T-cell (primary cell): ENCODE results near the gene HYDIN. TPM values are rescaled to one million over a fixed set of nuclear protein-coding genes. Genes with fewer than 3 reads are reported as not detected.

Experiments used
- ATAC-seq, 4 experiments: fragments of 200-7000 bp in 3 of 4; fragments of 150-1000 bp in 1 of 4; cut with Tn5 transposase; replicated peaks in 1 of 4; 1 replicate in 3 of 4; 2 replicates in 1 of 4; pipeline ENCODE4 v1.10.0; 2021; ENCODE audit warnings: moderate library complexity in 3 of 4, mild to moderate bottlenecking in 2 of 4, moderate number of reproducible peaks in 1 of 4
- CTCF ChIA-PET, 2 donors: fragments of 300-600 bp; sonication (Branson Sonifier 250); formaldehyde crosslinking; loops; one replicate each; lab custom pipeline; 2022; ENCODE audit warnings: antibody characterized with exemption in 2 of 2; lab: Charles Lee
- POLR2A ChIA-PET, 2 donors: fragments of 300-600 bp; sonication (Branson Sonifier 250); formaldehyde crosslinking; loops; one replicate each; lab custom pipeline; 2022; ENCODE audit warnings: antibody characterized with exemption in 2 of 2; lab: Charles Lee
- DNase-seq, 35 experiments: peaks; one replicate each; pipeline versions ENCODE4 v3.0.0 to v3.0.0-alpha.2; 2013 to 2023
- H3K27ac ChIP-seq: one replicate; pipeline ENCODE4 v1.5.1; 2013; ENCODE audit warnings: low read length
- H3K27me3 ChIP-seq, 2 experiments: replicated peaks in 1 of 2; 1 replicate in 1 of 2; 2 replicates in 1 of 2; pipeline versions ENCODE4 v1.6.1 to v1.7.0; 2013; ENCODE audit warnings: low read length in 1 of 2, mixed read lengths in 1 of 2; ENCODE audit not compliant: control insufficient read depth in 2 of 2, insufficient read depth in 2 of 2; ENCODE audit errors: extremely low read depth in 1 of 2
- H3K36me3 ChIP-seq, 2 donors: 1 replicate in 1 of 2; 2 replicates in 1 of 2; pipeline versions ENCODE4 v1.6.1 to v1.7.0; 2013; ENCODE audit warnings: low read length in 1 of 2; ENCODE audit not compliant: control insufficient read depth in 2 of 2, insufficient read depth in 1 of 2; ENCODE audit errors: extremely low read depth in 1 of 2
- H3K4me1 ChIP-seq, 2 experiments: 1 replicate in 1 of 2; 2 replicates in 1 of 2; pipeline versions ENCODE4 v1.6.1 to v1.7.0; 2013; ENCODE audit warnings: low read length in 2 of 2, mixed read lengths in 1 of 2; ENCODE audit not compliant: insufficient read depth in 2 of 2, control insufficient read depth in 1 of 2; ENCODE audit errors: extremely low read depth in 1 of 2
- H3K4me3 ChIP-seq, 2 donors: 1 replicate in 1 of 2; 2 replicates in 1 of 2; pipeline versions ENCODE4 v1.5.1 to v1.7.0; 2013; ENCODE audit warnings: mild to moderate bottlenecking in 2 of 2, low read length in 1 of 2, moderate library complexity in 1 of 2; ENCODE audit not compliant: control insufficient read depth in 1 of 2; ENCODE audit errors: extremely low read depth in 1 of 2
- H3K9me3 ChIP-seq: 2 replicates; pipeline ENCODE4 v1.7.0; 2013
- H3K27ac Mint-ChIP-seq, 2 donors: one replicate each; pipeline ENCODE4 v1.8.0; 2020 to 2021; ENCODE audit warnings: mild to moderate bottlenecking in 2 of 2, mixed read lengths in 2 of 2
- H3K27me3 Mint-ChIP-seq, 2 donors: one replicate each; pipeline ENCODE4 v1.8.0; 2021 to 2022; ENCODE audit warnings: mixed read lengths in 2 of 2
- H3K36me3 Mint-ChIP-seq: one replicate; pipeline ENCODE4 v1.8.0; 2021; ENCODE audit warnings: mixed read lengths
- H3K4me1 Mint-ChIP-seq, 3 donors: one replicate each; pipeline ENCODE4 v1.8.0; 2020 to 2022; ENCODE audit warnings: mixed read lengths in 3 of 3, mild to moderate bottlenecking in 1 of 3
- H3K4me3 Mint-ChIP-seq, 3 donors: one replicate each; pipeline ENCODE4 v1.8.0; 2020 to 2022; ENCODE audit warnings: mild to moderate bottlenecking in 3 of 3, mixed read lengths in 3 of 3, moderate library complexity in 3 of 3
- H3K9me3 Mint-ChIP-seq, 3 donors: one replicate each; pipeline ENCODE4 v1.8.0; 2020 to 2022; ENCODE audit warnings: mixed read lengths in 3 of 3
- WGBS: methylation state at CpG from one replicate; pipeline ENCODE4 v1.1.5; 2013; ENCODE audit warnings: missing lambda C conversion rate; ENCODE audit not compliant: insufficient coverage; 5-methylcytosine and 5-hydroxymethylcytosine counted together
- total RNA-seq, 35 experiments: library from RNA in 6 of 35; stranded (reverse) in 6 of 35; fragments of 120-200 nt in 1 of 35; gene quantifications; one replicate each; pipeline versions ENCODE4 v1.2.1 to v1.2.4 and lab custom pipeline; 2013 to 2026

HYDIN gene
- total RNA-seq, 5 donors from 2014 or later (not counting 1 experiment from before 2014, with no cell fraction given), result 0.41 to 1.2 (median 0.73) TPM; not detected in 2

GRCh38 chr16:70786020-70786755 is 444.3 kb downstream of the HYDIN start:
- peaks cover 49% of the 10 kb centered on the region for H3K36me3 Mint-ChIP-seq
- peaks cover 31 to 72% of the 10 kb centered on the region in 2 donors for H3K36me3 ChIP-seq
- no peaks in the 10 kb centered on the region for H3K27me3 ChIP-seq
- H3K4me3 ChIP-seq, result no peak overlapping the region
- no peaks in the 10 kb centered on the region for H3K9me3 Mint-ChIP-seq
- H3K4me1 Mint-ChIP-seq, result peaks cover 2 to 13% (median 6%) of the 10 kb centered on the region in 3 donors
- WGBS, result 97% methylated on average over 18 of the region's 19 CpGs
- POLR2A ChIA-PET, result no interaction called here
- CTCF ChIA-PET, result no interaction called here
- H3K4me1 ChIP-seq, result no peaks in the 10 kb centered on the region
- no peak overlapping the region for H3K4me3 Mint-ChIP-seq
- H3K27ac ChIP-seq, result no peak overlapping the region
- no peak overlapping the region for H3K27ac Mint-ChIP-seq
- H3K9me3 ChIP-seq, result no peaks in the 10 kb centered on the region
- H3K27me3 Mint-ChIP-seq, result no peaks in the 10 kb centered on the region
- DNase-seq (no peak), ATAC-seq (no peak)

- Histone ChIP-seq H3K4me3 (no peak overlapping the region), H3K27me3 (no peaks in the 10 kb centered on the region), H3K4me1 (no peaks in the 10 kb centered on the region), H3K36me3 (peaks cover 35 to 77% of the 10 kb centered on the region in 2 donors), H3K27ac (no peak overlapping the region), H3K9me3 (no peaks in the 10 kb centered on the region)
- Mint-ChIP-seq H3K36me3 (peaks cover 59% of the 10 kb centered on the region), H3K27ac (no peak overlapping the region), H3K4me3 (no peak overlapping the region), H3K4me1 (peaks cover 0 to 6% (median 2%) of the 10 kb centered on the region in 3 donors), H3K9me3 (no peaks in the 10 kb centered on the region), H3K27me3 (no peaks in the 10 kb centered on the region)
- POLR2A ChIA-PET, result no interaction called here
- DNase-seq, result no peak
- CTCF ChIA-PET, result interaction anchor here in 1 of 2 donors (1.1 kb wide), 1 partner anchor 14 kb away, joined by 5 read pairs; no protein-coding TSS in a partner anchor
- no peak for ATAC-seq
- 99% methylated on average over 17 of the region's 21 CpGs for WGBS
Observed at GRCh38 chr16:70784692-70785555, 445.6 kb downstream of the HYDIN start.

GRCh38 chr16:70782237-70782636 is 448.3 kb downstream of the HYDIN start:
- Histone ChIP-seq H3K9me3 (no peaks in the 10 kb centered on the region), H3K27ac (no peak overlapping the region), H3K4me1 (no peaks in the 10 kb centered on the region), H3K36me3 (peaks cover 36 to 92% of the 10 kb centered on the region in 2 donors), H3K27me3 (no peaks in the 10 kb centered on the region), H3K4me3 (no peak overlapping the region)
- Mint-ChIP-seq H3K36me3 (peaks cover 80% of the 10 kb centered on the region), H3K9me3 (no peaks in the 10 kb centered on the region), H3K27ac (no peak overlapping the region), H3K4me3 (no peak overlapping the region), H3K4me1 (no peaks in the 10 kb centered on the region), H3K27me3 (no peaks in the 10 kb centered on the region)
- ATAC-seq (no peak), DNase-seq (no peak)
- POLR2A ChIA-PET, result interaction anchor here in 1 of 2 donors (1.0 kb wide), 1 partner anchor 9 kb away, joined by 3 read pairs; no protein-coding TSS in a partner anchor
- CTCF ChIA-PET, result no interaction called here
- 100% methylated on average over 1 of the region's 3 CpGs for WGBS

- H3K36me3 Mint-ChIP-seq, result peaks cover 79% of the 10 kb centered on the region
- H3K27me3 ChIP-seq, result no peaks in the 10 kb centered on the region
- H3K4me3 Mint-ChIP-seq, result no peak overlapping the region
- no peaks in the 10 kb centered on the region for H3K9me3 ChIP-seq
- H3K4me1 ChIP-seq, result no peaks in the 10 kb centered on the region
- H3K36me3 ChIP-seq, result peaks cover 36 to 95% of the 10 kb centered on the region in 2 donors
- H3K4me1 Mint-ChIP-seq, result no peaks in the 10 kb centered on the region
- no peak overlapping the region for H3K4me3 ChIP-seq
- no peak overlapping the region for H3K27ac ChIP-seq
- DNase-seq (no peak), ATAC-seq (no peak)
- no peaks in the 10 kb centered on the region for H3K27me3 Mint-ChIP-seq
- WGBS, result 100% methylated on average over 10 of the region's 14 CpGs
- H3K27ac Mint-ChIP-seq, result no peak overlapping the region
- ChIA-PET CTCF (interaction anchor here in 1 of 2 donors (0.6 kb wide), 1 partner anchor 10 kb away, joined by 3 read pairs; no protein-coding TSS in a partner anchor), POLR2A (interaction anchor here in 1 of 2 donors (1.0 kb wide), 1 partner anchor 10 kb away, joined by 3 read pairs; no protein-coding TSS in a partner anchor)
- H3K9me3 Mint-ChIP-seq, result no peaks in the 10 kb centered on the region
Observed at GRCh38 chr16:70781800-70782199, 448.7 kb downstream of the HYDIN start.

- Mint-ChIP-seq H3K27ac (no peak overlapping the region), H3K36me3 (peaks cover 75% of the 10 kb centered on the region), H3K4me1 (no peaks in the 10 kb centered on the region), H3K9me3 (no peaks in the 10 kb centered on the region), H3K27me3 (no peaks in the 10 kb centered on the region), H3K4me3 (no peak overlapping the region)
- ATAC-seq (no peak), DNase-seq (no peak)
- ChIA-PET POLR2A (no interaction called here), CTCF (interaction anchor here in 1 of 2 donors (2.2 kb wide), 1 partner anchor 13 kb away, joined by 5 read pairs; no protein-coding TSS in a partner anchor)
- Histone ChIP-seq H3K4me1 (no peaks in the 10 kb centered on the region), H3K27ac (no peak overlapping the region), H3K9me3 (no peaks in the 10 kb centered on the region), H3K27me3 (no peaks in the 10 kb centered on the region), H3K4me3 (no peak overlapping the region), H3K36me3 (peaks cover 31 to 92% of the 10 kb centered on the region in 2 donors)
- 100% methylated on average over 9 of the region's 10 CpGs for WGBS
Observed at GRCh38 chr16:70780546-70780945, 450.0 kb downstream of the HYDIN start.

GRCh38 chr16:70779361-70779760 is 451.2 kb downstream of the HYDIN start:
- Histone ChIP-seq H3K27ac (no peak overlapping the region), H3K9me3 (no peaks in the 10 kb centered on the region), H3K4me3 (no peak overlapping the region), H3K27me3 (no peaks in the 10 kb centered on the region), H3K4me1 (no peaks in the 10 kb centered on the region), H3K36me3 (peaks cover 31 to 85% of the 10 kb centered on the region in 2 donors)
- no peak for ATAC-seq
- 92% methylated on average over 1 of the region's 1 CpG for WGBS
- Mint-ChIP-seq H3K27ac (no peak overlapping the region), H3K27me3 (no peaks in the 10 kb centered on the region), H3K9me3 (no peaks in the 10 kb centered on the region), H3K4me3 (no peak overlapping the region), H3K4me1 (no peaks in the 10 kb centered on the region), H3K36me3 (peaks cover 69% of the 10 kb centered on the region)
- ChIA-PET POLR2A (no interaction called here), CTCF (interaction anchor here in 1 of 2 donors (2.2 kb wide), 1 partner anchor 12 kb away, joined by 5 read pairs; no protein-coding TSS in a partner anchor)
- DNase-seq, result no peak
